Spinal cord (tissue), 10 donors: ENCODE results near the gene RGS7BP. TPM values are rescaled to one million over a fixed set of nuclear protein-coding genes. Genes with fewer than 3 reads are reported as not detected.
"Not testable (repeated sequence)": the region's sequence is repeated elsewhere in the genome, so short reads cannot be mapped to it uniquely, and the experiment has no call there.

Experiments
- DNase-seq, 6 donors: peaks; one replicate each; pipeline versions ENCODE4 v3.0.0 to v3.0.0-alpha.2; 2013 to 2015; ENCODE audit warnings: low spot score in 6 of 6, low read depth in 4 of 6
- H3K27ac ChIP-seq: one replicate; pipeline ENCODE4 v1.5.1; 2013; ENCODE audit warnings: low read depth, low read length, control low read depth
- H3K27me3 ChIP-seq: one replicate; pipeline ENCODE4 v1.6.1; 2013; ENCODE audit warnings: low read length; ENCODE audit not compliant: control insufficient read depth, insufficient read depth
- H3K36me3 ChIP-seq: one replicate; pipeline ENCODE4 v1.6.1; 2013; ENCODE audit warnings: low read length; ENCODE audit not compliant: control insufficient read depth, insufficient read depth
- H3K4me1 ChIP-seq: one replicate; pipeline ENCODE4 v1.6.1; 2013; ENCODE audit warnings: low read length; ENCODE audit not compliant: control insufficient read depth, insufficient read depth
- H3K4me3 ChIP-seq: one replicate; pipeline ENCODE4 v1.5.1; 2013; ENCODE audit warnings: low read depth, low read length, control low read depth
- H3K9me3 ChIP-seq: one replicate; pipeline ENCODE4 v1.6.1; 2013; ENCODE audit warnings: low read length; ENCODE audit not compliant: control insufficient read depth, insufficient read depth
- WGBS: methylation state at CpG from one replicate; pipeline ENCODE4 v1.1.5; 2013; ENCODE audit warnings: missing lambda C conversion rate; ENCODE audit not compliant: insufficient coverage; 5-methylcytosine and 5-hydroxymethylcytosine counted together
- polyA plus RNA-seq, 2 donors: library from polyadenylated mRNA; unstranded; fragments of 120-200 nt; gene quantifications; one replicate each; pipeline ENCODE4 v1.2.1, GENCODE V29; 2013; ENCODE audit not compliant: insufficient read length in 2 of 2
- total RNA-seq, 2 donors: library from RNA; depleted of rRNA in 1 of 2; stranded (reverse); fragments of 120-200 nt in 1 of 2; fragments of >200 nt in 1 of 2; gene quantifications; one replicate each; pipeline versions ENCODE4 v1.2.3 to v1.2.4, GENCODE V29; 2013 to 2014
- donor health status: healthy.

Gene RGS7BP
- total and polyA plus RNA-seq, 4 donors = 4.3 to 28.4 (median 9.7) TPM

GRCh38 chr5:64532212-64532611 lies 26.4 kb downstream of the RGS7BP start:
- Histone ChIP-seq H3K36me3 (no peaks in the 10 kb centered on the region), H3K27me3 (no peaks in the 10 kb centered on the region), H3K4me3 (no peak overlapping the region), H3K9me3 (no peaks in the 10 kb centered on the region), H3K27ac (no peak overlapping the region), H3K4me1 (no peaks in the 10 kb centered on the region)
- no CpG with 5 or more reads among the region's 2 CpGs for WGBS
- DNase-seq = no peak

GRCh38 chr5:64532657-64533056 lies 26.8 kb downstream of the RGS7BP start:
- no peaks in the 10 kb centered on the region for H3K4me1 ChIP-seq
- WGBS = 82% methylated on average over 2 of the region's 2 CpGs

GRCh38 chr5:64534033-64534432 lies 28.2 kb downstream of the RGS7BP start:
- H3K4me3 ChIP-seq = no peak overlapping the region
- 83% methylated on average over 3 of the region's 3 CpGs for WGBS

More at GRCh38 chr5:64532657-64533056, 26.8 kb downstream of the RGS7BP start:
- H3K27ac ChIP-seq = no peak overlapping the region
- no peaks in the 10 kb centered on the region for H3K9me3 ChIP-seq
- H3K4me3 ChIP-seq = no peak overlapping the region
- no peak for DNase-seq
- no peaks in the 10 kb centered on the region for H3K27me3 ChIP-seq
- H3K36me3 ChIP-seq = no peaks in the 10 kb centered on the region

GRCh38 chr5:64557911-64558310 lies 52.1 kb downstream of the RGS7BP start:
- no peaks in the 10 kb centered on the region for H3K9me3 ChIP-seq
- no peak overlapping the region for H3K27ac ChIP-seq
- DNase-seq = no peak
- no peak overlapping the region for H3K4me3 ChIP-seq
- no peaks in the 10 kb centered on the region for H3K27me3 ChIP-seq
- H3K4me1 ChIP-seq = no peaks in the 10 kb centered on the region
- WGBS = no CpG with 5 or more reads among the region's 2 CpGs
- no peaks in the 10 kb centered on the region for H3K36me3 ChIP-seq

More at GRCh38 chr5:64534033-64534432, 28.2 kb downstream of the RGS7BP start:
- H3K27ac ChIP-seq = no peak overlapping the region
- no peak for DNase-seq
- no peaks in the 10 kb centered on the region for H3K36me3 ChIP-seq
- H3K4me1 ChIP-seq = no peaks in the 10 kb centered on the region
- no peaks in the 10 kb centered on the region for H3K9me3 ChIP-seq
- H3K27me3 ChIP-seq = no peaks in the 10 kb centered on the region

- not testable (repeated sequence) for H3K27me3 ChIP-seq, H3K4me3 ChIP-seq, DNase-seq, H3K36me3 ChIP-seq, H3K4me1 ChIP-seq, H3K27ac ChIP-seq, H3K9me3 ChIP-seq
- 66% methylated on average over 4 of the region's 4 CpGs for WGBS
Observed at GRCh38 chr5:64558641-64559040, 52.8 kb downstream of the RGS7BP start.

GRCh38 chr5:64566310-64566916 lies 60.6 kb downstream of the RGS7BP start:
- H3K4me3 ChIP-seq = no peak overlapping the region
- no peak overlapping the region for H3K27ac ChIP-seq
- no peaks in the 10 kb centered on the region for H3K36me3 ChIP-seq
- no peaks in the 10 kb centered on the region for H3K9me3 ChIP-seq
- no peaks in the 10 kb centered on the region for H3K4me1 ChIP-seq
- no peaks in the 10 kb centered on the region for H3K27me3 ChIP-seq
- 63% methylated on average over 1 of the region's 3 CpGs for WGBS
- peak in 1 of 6 donors; percentile 34 for DNase-seq

GRCh38 chr5:64569858-64570257 lies 64.0 kb downstream of the RGS7BP start:
- Histone ChIP-seq H3K4me3 (no peak overlapping the region), H3K4me1 (no peaks in the 10 kb centered on the region), H3K27me3 (no peaks in the 10 kb centered on the region), H3K36me3 (no peaks in the 10 kb centered on the region), H3K27ac (no peak overlapping the region), H3K9me3 (no peaks in the 10 kb centered on the region)
- DNase-seq = peak in 1 of 6 donors; percentile 47
- WGBS = no CpG with 5 or more reads among the region's 1 CpG

GRCh38 chr5:64570395-64570996 lies 64.7 kb downstream of the RGS7BP start:
- Histone ChIP-seq H3K4me3 (no peak overlapping the region), H3K27me3 (no peaks in the 10 kb centered on the region), H3K9me3 (no peaks in the 10 kb centered on the region), H3K36me3 (no peaks in the 10 kb centered on the region), H3K27ac (no peak overlapping the region), H3K4me1 (no peaks in the 10 kb centered on the region)
- WGBS = 100% methylated on average over 1 of the region's 2 CpGs
- no peak for DNase-seq

- Histone ChIP-seq H3K4me3 (no peak overlapping the region), H3K9me3 (no peaks in the 10 kb centered on the region), H3K36me3 (no peaks in the 10 kb centered on the region), H3K4me1 (no peaks in the 10 kb centered on the region), H3K27me3 (no peaks in the 10 kb centered on the region), H3K27ac (no peak overlapping the region)
- no CpG with 5 or more reads among the region's 5 CpGs for WGBS
- peak in 2 of 6 donors; percentile 18 to 59 for DNase-seq
Observed at GRCh38 chr5:64575561-64575960, 69.7 kb downstream of the RGS7BP start.

- DNase-seq = no peak
Observed at GRCh38 chr5:64576250-64576649, 70.4 kb downstream of the RGS7BP start.

More at GRCh38 chr5:64576250-64576649, 70.4 kb downstream of the RGS7BP start:
- Histone ChIP-seq H3K4me3 (no peak overlapping the region), H3K27ac (no peak overlapping the region), H3K36me3 (no peaks in the 10 kb centered on the region), H3K4me1 (no peaks in the 10 kb centered on the region), H3K27me3 (no peaks in the 10 kb centered on the region), H3K9me3 (no peaks in the 10 kb centered on the region)
- 82% methylated on average over 2 of the region's 2 CpGs for WGBS
